CD14-positive monocyte (primary cell): Measurements from ENCODE around the gene ELOVL6. TPM values are rescaled to one million over a fixed set of nuclear protein-coding genes. Genes with fewer than 3 reads are reported as not detected.

ENCODE experiments used
- DNase-seq, 3 donors: peaks; one replicate each; pipeline ENCODE4 v3.0.0-alpha.2; 2011 to 2022
- H2AFZ ChIP-seq: 2 replicates; pipeline ENCODE4 v1.6.0; 2012; ENCODE audit warnings: mild to moderate bottlenecking, low read depth, low read length, inconsistent platforms; ENCODE audit not compliant: insufficient read depth, poor library complexity, severe bottlenecking
- H3K27ac ChIP-seq, 2 donors: 1 replicate in 1 of 2; 2 replicates in 1 of 2; pipeline ENCODE4 v1.5.1; 2012 to 2013; ENCODE audit warnings: low read length in 2 of 2, control low read depth in 1 of 2, inconsistent platforms in 1 of 2, low read depth in 1 of 2, mild to moderate bottlenecking in 1 of 2
- H3K27me3 ChIP-seq, 2 donors: one replicate each; pipeline versions ENCODE4 v1.6.0 to v1.6.1; 2011 to 2013; ENCODE audit warnings: low read length in 2 of 2; ENCODE audit not compliant: control insufficient read depth in 2 of 2, insufficient read depth in 2 of 2
- H3K36me3 ChIP-seq, 2 donors: replicated peaks in 1 of 2; 1 replicate in 1 of 2; 2 replicates in 1 of 2; pipeline versions ENCODE4 v1.5.1 to v1.6.1; 2012 to 2013; ENCODE audit warnings: low read length in 2 of 2, control low read depth in 1 of 2, inconsistent platforms in 1 of 2, mild to moderate bottlenecking in 1 of 2; ENCODE audit not compliant: insufficient read depth in 2 of 2, control insufficient read depth in 1 of 2
- H3K4me1 ChIP-seq, 2 donors: 1 replicate in 1 of 2; 2 replicates in 1 of 2; pipeline versions ENCODE4 v1.5.1 to v1.6.1; 2012 to 2013; ENCODE audit warnings: low read length in 2 of 2, control low read depth in 1 of 2, inconsistent platforms in 1 of 2, mild to moderate bottlenecking in 1 of 2, moderate library complexity in 1 of 2; ENCODE audit not compliant: insufficient read depth in 2 of 2, control insufficient read depth in 1 of 2
- H3K4me2 ChIP-seq: replicated peaks from 2 replicates; pipeline ENCODE3; 2012; ENCODE audit warnings: low read length, moderate library complexity, mild to moderate bottlenecking; ENCODE audit not compliant: poor library complexity, severe bottlenecking; ENCODE audit errors: extremely low read depth
- H3K4me3 ChIP-seq, 3 experiments: fragments of 200-600 bp in 1 of 3; sonication (generic) in 1 of 3; replicated peaks in 1 of 3; 1 replicate in 2 of 3; 2 replicates in 1 of 3; pipeline ENCODE4 v1.5.1; 2011 to 2013; ENCODE audit warnings: low read length in 3 of 3, mild to moderate bottlenecking in 3 of 3, control low read depth in 2 of 3, low read depth in 2 of 3, inconsistent platforms in 1 of 3, moderate library complexity in 1 of 3
- H3K79me2 ChIP-seq: 2 replicates; pipeline ENCODE4 v1.6.0; 2012; ENCODE audit warnings: mild to moderate bottlenecking, control low read depth, inconsistent platforms, low read length, moderate library complexity; ENCODE audit not compliant: insufficient read depth
- H3K9ac ChIP-seq: 2 replicates; pipeline ENCODE4 v1.6.0; 2017; ENCODE audit warnings: low read length, mild to moderate bottlenecking; ENCODE audit not compliant: insufficient read depth, poor library complexity, severe bottlenecking
- H3K9me3 ChIP-seq, 2 donors: replicated peaks in 1 of 2; 1 replicate in 1 of 2; 2 replicates in 1 of 2; pipeline versions ENCODE4 v1.5.1 to v1.6.1; 2012 to 2013; ENCODE audit warnings: low read length in 2 of 2, control low read depth in 1 of 2; ENCODE audit not compliant: control insufficient read depth in 1 of 2, insufficient read depth in 1 of 2
- H4K20me1 ChIP-seq: 2 replicates; pipeline ENCODE4 v1.6.0; 2012; ENCODE audit warnings: mild to moderate bottlenecking, low read length, control low read depth, moderate library complexity; ENCODE audit not compliant: insufficient read depth
- H3K27ac Mint-ChIP-seq, 7 donors: one replicate each; pipeline ENCODE4 v1.8.0; 2020; ENCODE audit warnings: mild to moderate bottlenecking in 7 of 7, mixed read lengths in 7 of 7, moderate library complexity in 6 of 7, inconsistent platforms in 2 of 7
- H3K27me3 Mint-ChIP-seq, 3 donors: one replicate each; pipeline ENCODE4 v1.8.0; 2021 to 2022; ENCODE audit warnings: low read depth in 3 of 3, mild to moderate bottlenecking in 3 of 3, mixed read lengths in 3 of 3, moderate library complexity in 3 of 3, inconsistent platforms in 1 of 3
- H3K36me3 Mint-ChIP-seq, 2 donors: one replicate each; pipeline ENCODE4 v1.8.0; 2020; ENCODE audit warnings: mixed read lengths in 2 of 2, inconsistent platforms in 1 of 2, mild to moderate bottlenecking in 1 of 2
- H3K4me1 Mint-ChIP-seq: one replicate; pipeline ENCODE4 v1.8.0; 2020; ENCODE audit warnings: mild to moderate bottlenecking, mixed read lengths
- H3K4me3 Mint-ChIP-seq, 2 donors: one replicate each; pipeline ENCODE4 v1.8.0; 2020; ENCODE audit warnings: mild to moderate bottlenecking in 2 of 2, mixed read lengths in 2 of 2, moderate library complexity in 1 of 2
- H3K9me3 Mint-ChIP-seq, 7 donors: one replicate each; pipeline ENCODE4 v1.8.0; 2020 to 2022; ENCODE audit warnings: mixed read lengths in 7 of 7, mild to moderate bottlenecking in 6 of 7, moderate library complexity in 6 of 7, inconsistent platforms in 2 of 7
- CTCF ChIP-seq: fragments of 200-600 bp; IDR thresholded peaks from one replicate; pipeline ENCODE4 v1.8.0; 2022; ENCODE audit warnings: antibody characterized with exemption, mild to moderate bottlenecking
- WGBS: methylation state at CpG from one replicate; pipeline ENCODE4 v1.1.5; 2013; ENCODE audit warnings: missing lambda C conversion rate; ENCODE audit not compliant: insufficient coverage; 5-methylcytosine and 5-hydroxymethylcytosine counted together
- intact Hi-C, 2 donors: fragments of 100-400 bp; cut with micrococcal nuclease; formaldehyde crosslinking; loops; one replicate each; pipeline versions ENCODE4 v1.15.0 to v1.15.1; 2023
- polyA plus RNA-seq, 3 donors: library from polyadenylated mRNA; depleted of rRNA in 1 of 3; unstranded in 2 of 3; stranded (reverse) in 1 of 3; fragments of 300-500 nt in 2 of 3; fragments of >200 nt in 1 of 3; fragmentation: Illumina TruSeq in 2 of 3; gene quantifications; 1 replicate in 2 of 3; 2 replicates in 1 of 3; pipeline ENCODE4 v1.2.3, GENCODE V29; 2012 to 2021

The ELOVL6 gene
- polyA plus RNA-seq, 3 donors: 0.11 to 0.19 TPM; not detected in 1

GRCh38 chr4:110154582-110154981 lies 43.8 kb downstream of the ELOVL6 start:
- no peaks in the 10 kb centered on the region for H3K4me1 Mint-ChIP-seq

GRCh38 chr4:110152386-110152785 lies 46.0 kb downstream of the ELOVL6 start:
- no peak overlapping the region for H3K4me3 Mint-ChIP-seq
- no peaks in the 10 kb centered on the region for H3K9me3 ChIP-seq
- H3K36me3 ChIP-seq: no peaks in the 10 kb centered on the region
- no peaks in the 10 kb centered on the region for H3K27me3 Mint-ChIP-seq
- no peaks in the 10 kb centered on the region for H3K4me1 Mint-ChIP-seq
- no peak overlapping the region for H3K27ac ChIP-seq
- H2AFZ ChIP-seq: no peak overlapping the region
- no peaks in the 10 kb centered on the region for H3K4me1 ChIP-seq
- no peak for TF ChIP-seq CTCF
- H3K27ac Mint-ChIP-seq: no peak overlapping the region
- H3K9me3 Mint-ChIP-seq: no peaks in the 10 kb centered on the region
- H3K79me2 ChIP-seq: no peaks in the 10 kb centered on the region
- no CpG with 5 or more reads among the region's 5 CpGs for WGBS
- H3K4me2 ChIP-seq: no peak overlapping the region
- no peaks in the 10 kb centered on the region for H3K36me3 Mint-ChIP-seq
- no peaks in the 10 kb centered on the region for H4K20me1 ChIP-seq
- H3K4me3 ChIP-seq: no peak overlapping the region
- no peak for DNase-seq
- H3K27me3 ChIP-seq: no peaks in the 10 kb centered on the region
- H3K9ac ChIP-seq: no peak overlapping the region
- intact Hi-C loops: no loop called here

More at GRCh38 chr4:110154582-110154981, 43.8 kb downstream of the ELOVL6 start:
- H3K9me3 ChIP-seq: no peaks in the 10 kb centered on the region
- H4K20me1 ChIP-seq: no peaks in the 10 kb centered on the region
- no peak overlapping the region for H3K27ac ChIP-seq
- H3K4me3 Mint-ChIP-seq: no peak overlapping the region
- H3K27me3 Mint-ChIP-seq: no peaks in the 10 kb centered on the region
- no peaks in the 10 kb centered on the region for H3K36me3 Mint-ChIP-seq
- no peaks in the 10 kb centered on the region for H3K4me1 ChIP-seq
- H3K36me3 ChIP-seq: no peaks in the 10 kb centered on the region
- no peak overlapping the region for H3K27ac Mint-ChIP-seq
- no peaks in the 10 kb centered on the region for H3K27me3 ChIP-seq
- WGBS: no CpG with 5 or more reads among the region's 1 CpG
- H3K79me2 ChIP-seq: no peaks in the 10 kb centered on the region
- no peaks in the 10 kb centered on the region for H3K9me3 Mint-ChIP-seq
- TF ChIP-seq CTCF: no peak
- DNase-seq: no peak
- H3K9ac ChIP-seq: no peak overlapping the region
- no peak overlapping the region for H2AFZ ChIP-seq
- H3K4me2 ChIP-seq: no peak overlapping the region
- no peak overlapping the region for H3K4me3 ChIP-seq
- intact Hi-C loops: no loop called here
